ENCODE measurements around the gene NRG3. TPM values are rescaled to one million over a fixed set of nuclear protein-coding genes. Genes with fewer than 3 reads are reported as not detected.

Gene NRG3
- total and polyA plus RNA-seq, 2 of the 4 experiments (the other 2 are of a cell fraction): not detected

DNA sequence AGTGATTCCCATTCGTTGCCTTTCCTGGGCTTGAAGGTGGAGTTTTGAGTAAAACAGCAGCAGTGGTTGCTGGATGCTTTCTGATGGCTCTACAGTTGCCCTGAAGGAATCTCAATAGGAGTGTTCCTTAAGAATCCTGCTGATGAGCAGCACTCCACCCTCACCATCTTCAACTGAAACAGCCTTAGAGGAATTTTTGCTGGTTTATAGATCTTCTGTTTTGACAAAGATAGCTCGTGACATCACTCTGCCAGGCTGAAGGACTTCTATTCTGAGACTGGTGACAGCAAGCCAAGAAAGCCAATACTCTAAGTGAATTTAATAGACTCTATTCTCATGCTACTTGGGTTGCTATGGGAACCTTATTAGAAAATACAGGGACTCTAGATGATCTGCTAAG, 1014.7 kb downstream of the NRG3 start:
- H3K4me1 ChIP-seq (ENCODE audit: control insufficient read depth, insufficient read depth, low read length): no peaks in the 10 kb centered on the region
- H3K9ac ChIP-seq (ENCODE audit: low read depth, low read length): no peak overlapping the region
- no peaks in the 10 kb centered on the region; the same call in 1 of the 2 replicates for H3K9me3 ChIP-seq (ENCODE audit: control insufficient read depth, insufficient read depth, low read length)
- CTCF ChIA-PET: no interaction called here
- H3K27ac ChIP-seq (ENCODE audit: insufficient read depth, low read length): no peak overlapping the region
- no peak overlapping the region for H3K4me3 ChIP-seq (ENCODE audit: insufficient read depth, low read depth, low read length)
- H2BK15ac ChIP-seq (ENCODE audit: low read depth, low read length): no peak overlapping the region
- no peak overlapping the region for H2BK20ac ChIP-seq (ENCODE audit: low read depth, low read length)
- intact Hi-C loops (cut with micrococcal nuclease) (no loop called here), in situ Hi-C loops (cut with MboI; ENCODE audit: low sequenced_read_pairs) (no loop called here), dilution Hi-C loops (cut with HindIII; ENCODE audit: low sequenced_read_pairs, unreplicated experiment) (no loop called here)
- H3K14ac ChIP-seq (replicated peaks; ENCODE audit: low read depth, low read length): no peak overlapping the region
- H2BK120ac ChIP-seq (ENCODE audit: low read depth, low read length): no peak overlapping the region
- H3K4ac ChIP-seq (ENCODE audit: low read depth, low read length): no peak overlapping the region
- H4K91ac ChIP-seq (ENCODE audit: insufficient read depth, low read depth, low read length): no peak overlapping the region
- no peak for ATAC-seq (ENCODE audit: low read depth)
- POLR2A ChIA-PET (ENCODE audit: unreplicated experiment): no interaction called here
- BruUV-seq (replicated peaks): no TSS peak
- H4K20me1 ChIP-seq (ENCODE audit: insufficient read depth, low read length): no peaks in the 10 kb centered on the region
- H3K23ac ChIP-seq (ENCODE audit: low read depth, low read length): no peak overlapping the region
- no peak overlapping the region for H4K8ac ChIP-seq (ENCODE audit: low read depth in 2 of 2, low read length in 2 of 2)
- no peak overlapping the region for H2BK5ac ChIP-seq (ENCODE audit: low read depth, low read length, poor library complexity, severe bottlenecking)
- no peak overlapping the region for H3K4me2 ChIP-seq (ENCODE audit: low read depth, low read length)
- WGBS, 2 experiments (ENCODE audit: extremely low coverage in 2 of 2, insufficient read length in 1 of 2): no CpG with 5 or more reads among the region's 2 CpGs
- no peak overlapping the region for H3K56ac ChIP-seq (ENCODE audit: extremely low read depth, insufficient read depth, low read length)
- no peak for DNase-seq
- H3K27me3 ChIP-seq (ENCODE audit: control insufficient read depth, insufficient read depth, low read length): no peaks in the 10 kb centered on the region
- H2AFZ ChIP-seq (replicated peaks; ENCODE audit: low read length, poor library complexity): no peak overlapping the region
- H2AK9ac ChIP-seq (replicated peaks; ENCODE audit: low read depth, low read length, poor library complexity): no peak overlapping the region
- no peak overlapping the region for H2AK5ac ChIP-seq (ENCODE audit: low read depth, low read length)
- no peak overlapping the region for H4K5ac ChIP-seq (ENCODE audit: low read depth, low read length)
- no peak overlapping the region for H3K18ac ChIP-seq (ENCODE audit: low read depth, low read length)
- TF ChIP-seq BHLHE40 (IDR thresholded peaks at IDR 0.05; ENCODE audit: low read depth, low read length): no peak
- TF ChIP-seq MAFK (IDR thresholded peaks at IDR 0.05; ENCODE audit: low read depth, low read length): no peak
- no peaks in the 10 kb centered on the region for H3K9me1 ChIP-seq (ENCODE audit: insufficient read depth, low read length)
- no peaks in the 10 kb centered on the region for H3K36me3 ChIP-seq (ENCODE audit: control insufficient read depth, insufficient read depth, low read length)
- H3K79me1 ChIP-seq (ENCODE audit: low read depth in 1 of 2, low read length in 2 of 2): no peaks in the 10 kb centered on the region

All from IMR-90 (cell line).